ENCODE data around the gene COX6A2.
A peak's percentile ranks its signal among the peaks of the same experiment; 100 is the strongest.

The COX6A2 gene

DNA sequence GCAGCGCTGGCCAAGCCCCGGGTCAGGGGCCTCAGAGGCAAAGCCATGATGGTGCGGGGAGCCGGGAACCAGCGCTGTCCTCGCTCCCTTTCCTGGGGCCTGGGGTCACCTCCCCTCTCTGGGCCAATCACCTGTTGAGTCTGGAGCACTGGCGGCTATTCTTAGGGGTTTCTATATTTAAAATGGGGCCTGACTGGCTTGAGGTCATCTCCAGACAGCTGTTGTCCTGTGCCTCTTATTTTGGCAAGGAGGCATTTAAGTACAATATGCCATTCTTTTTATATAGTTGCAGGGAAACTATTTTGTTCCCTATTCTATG, at the start of gene COX6A2:
Gene COX6A2, minus strand, starts transcription at position 82 of the 319 bp plus-strand sequence. Its CDS starts 35 bp downstream, at position 47.
- no peak for DNase-seq

DNA sequence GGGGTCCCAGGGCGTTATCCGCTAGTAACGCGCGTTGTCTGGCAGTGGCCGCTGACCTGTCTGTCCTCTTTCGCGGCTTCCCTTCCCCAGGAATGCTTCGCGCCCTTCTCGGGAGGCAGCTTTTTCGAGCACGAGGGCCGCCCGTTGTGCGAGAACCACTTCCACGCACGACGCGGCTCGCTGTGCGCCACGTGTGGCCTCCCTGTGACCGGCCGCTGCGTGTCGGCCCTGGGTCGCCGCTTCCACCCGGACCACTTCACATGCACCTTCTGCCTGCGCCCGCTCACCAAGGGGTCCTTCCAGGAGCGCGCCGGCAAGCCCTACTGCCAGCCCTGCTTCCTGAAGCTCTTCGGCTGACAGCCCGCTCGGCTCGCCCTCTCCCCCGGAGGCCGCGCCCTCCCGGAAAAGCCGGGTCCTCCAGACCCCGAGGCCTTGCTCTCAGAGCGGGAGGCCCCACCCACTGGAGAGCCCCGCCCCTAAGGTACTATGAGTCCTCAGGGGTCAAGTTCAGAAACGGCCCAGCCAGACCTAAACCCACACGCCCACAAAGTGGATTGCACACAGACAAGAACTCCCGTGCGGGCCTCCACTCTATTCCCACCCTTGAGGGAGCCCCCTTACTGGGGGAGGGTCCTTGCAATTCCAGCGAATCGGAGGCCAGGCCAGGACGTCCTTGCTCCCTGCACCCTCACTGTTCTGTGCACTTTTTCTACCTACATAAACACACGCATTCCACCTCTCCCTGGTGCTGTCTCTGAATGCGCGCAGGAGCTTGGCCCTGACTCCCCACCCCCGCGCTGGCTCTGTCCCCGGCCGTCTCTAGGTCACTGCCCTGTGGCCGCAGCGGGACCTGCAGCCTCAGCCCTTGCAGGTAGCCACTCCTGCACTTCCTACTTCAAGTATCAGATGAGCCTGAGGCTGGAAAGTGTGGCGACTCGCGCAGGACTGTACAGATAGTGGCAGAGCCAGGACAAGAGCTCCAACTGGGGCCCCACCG, 49.4 kb upstream of the COX6A2 start:
- no peak for DNase-seq

DNA sequence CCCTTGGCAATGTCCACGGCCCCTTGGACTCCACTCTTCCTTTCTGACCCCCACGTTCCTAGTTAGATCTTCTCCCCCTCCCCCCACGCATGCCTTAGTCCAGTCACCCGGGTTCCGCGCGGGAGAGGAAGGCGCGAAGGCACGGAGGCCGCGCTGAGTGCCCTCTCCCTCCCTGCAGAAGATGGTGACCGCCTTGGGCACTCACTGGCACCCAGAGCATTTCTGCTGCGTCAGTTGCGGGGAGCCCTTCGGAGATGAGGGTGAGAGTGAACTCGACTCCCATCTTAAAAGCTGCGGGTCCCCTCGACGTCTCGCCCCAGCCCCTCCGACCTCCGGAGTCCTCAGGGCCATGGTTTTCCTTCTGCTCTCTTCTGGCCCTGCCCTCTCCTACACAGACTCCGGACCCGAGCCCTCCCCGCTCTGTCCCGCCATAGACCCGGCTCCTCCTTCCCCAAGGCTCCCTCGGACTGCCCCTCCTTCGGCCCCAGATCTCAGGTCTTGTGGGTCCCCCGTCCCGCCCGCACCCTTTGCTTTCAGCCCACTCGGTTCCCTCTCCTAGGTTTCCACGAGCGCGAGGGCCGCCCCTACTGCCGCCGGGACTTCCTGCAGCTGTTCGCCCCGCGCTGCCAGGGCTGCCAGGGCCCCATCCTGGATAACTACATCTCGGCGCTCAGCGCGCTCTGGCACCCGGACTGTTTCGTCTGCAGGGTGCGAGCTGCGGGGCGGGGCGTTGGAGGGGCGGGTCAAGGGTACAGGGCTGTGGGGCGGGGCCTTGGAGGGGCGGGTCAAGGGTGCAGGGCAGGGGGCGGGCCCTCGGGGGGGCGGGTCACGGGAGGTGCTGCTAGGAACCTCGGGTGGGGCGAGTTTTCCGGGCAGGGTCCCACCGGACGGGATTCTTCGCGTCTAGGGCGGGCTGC, 48.4 kb upstream of the COX6A2 start:
- no peak for DNase-seq

DNA sequence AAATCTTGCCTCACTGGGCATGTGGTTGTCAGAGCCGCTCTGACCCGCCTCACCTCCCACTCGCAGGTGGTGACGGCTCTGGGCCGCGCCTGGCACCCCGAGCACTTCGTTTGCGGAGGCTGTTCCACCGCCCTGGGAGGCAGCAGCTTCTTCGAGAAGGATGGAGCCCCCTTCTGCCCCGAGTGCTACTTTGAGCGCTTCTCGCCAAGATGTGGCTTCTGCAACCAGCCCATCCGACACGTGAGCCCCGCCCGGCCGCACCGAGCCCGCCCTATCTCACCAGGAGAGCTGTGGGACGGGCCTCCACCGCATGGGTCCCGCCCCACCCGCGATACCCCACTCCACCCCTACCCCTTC, 47.8 kb upstream of the COX6A2 start:
- no peak for DNase-seq

DNA sequence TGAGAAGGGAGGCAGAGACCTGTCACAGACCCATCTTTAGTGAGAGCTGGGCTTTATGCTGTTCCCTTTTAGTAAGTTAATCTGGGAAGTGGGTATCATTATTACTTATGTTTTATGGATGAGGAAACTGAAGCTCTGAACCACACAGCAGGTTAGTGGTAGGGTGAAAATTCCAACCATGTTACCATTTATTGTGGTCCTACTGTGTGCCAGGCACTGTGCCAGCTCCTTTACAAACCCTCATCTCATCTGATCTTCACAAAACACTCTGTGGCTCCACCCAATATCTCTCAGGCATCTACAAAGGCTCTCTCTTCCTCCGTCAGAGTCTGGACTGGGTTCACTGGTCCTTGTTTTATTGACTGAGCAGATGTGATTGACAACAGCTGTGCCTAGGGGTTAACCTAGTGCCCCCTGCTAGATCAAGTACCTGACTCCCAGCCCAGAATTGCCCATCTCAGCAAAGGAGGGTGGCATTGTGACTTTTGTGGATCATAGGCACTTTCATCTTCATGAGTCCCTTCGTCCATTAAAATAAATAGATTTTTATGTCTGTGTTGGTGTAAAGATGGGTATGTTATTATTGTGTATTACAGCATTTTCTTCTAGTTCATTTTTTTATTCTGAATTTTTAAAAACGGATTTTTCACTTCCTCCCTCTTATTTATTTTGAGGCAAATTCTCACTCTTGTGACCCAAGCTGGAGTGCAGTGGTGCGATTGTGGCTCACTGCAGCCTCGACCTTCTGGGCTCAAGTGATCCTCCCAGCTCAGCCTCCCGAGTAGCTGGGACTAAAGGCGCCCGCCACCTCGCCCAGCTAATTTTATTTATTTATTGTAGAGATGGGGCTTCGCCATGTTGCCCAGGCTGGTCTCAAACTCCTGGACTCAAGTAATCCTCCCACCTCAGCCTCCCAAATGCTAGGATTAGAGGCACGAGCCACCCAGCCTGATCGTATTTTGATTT, 46.9 kb upstream of the COX6A2 start:
- DNase-seq: no peak

DNA sequence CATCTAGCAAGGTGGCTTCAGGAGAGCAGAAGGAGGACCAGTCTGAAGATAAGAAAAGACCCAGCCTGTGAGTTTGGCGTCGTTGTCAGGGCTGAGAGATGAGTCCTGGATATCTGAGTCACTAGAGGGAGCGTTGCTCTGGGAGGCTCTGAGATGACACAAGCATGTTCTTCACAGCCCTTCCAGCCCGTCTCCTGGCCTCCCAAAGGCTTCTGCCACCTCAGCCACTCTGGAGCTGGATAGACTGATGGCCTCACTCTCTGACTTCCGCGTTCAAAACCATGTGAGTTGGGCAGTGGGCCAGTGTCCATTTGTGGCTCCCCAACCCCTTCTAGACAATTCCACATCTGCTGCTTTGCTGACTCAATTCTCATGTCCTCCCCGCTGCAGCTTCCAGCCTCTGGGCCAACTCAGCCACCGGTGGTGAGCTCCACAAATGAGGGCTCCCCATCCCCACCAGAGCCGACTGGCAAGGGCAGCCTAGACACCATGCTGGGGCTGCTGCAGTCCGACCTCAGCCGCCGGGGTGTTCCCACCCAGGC, 46.1 kb upstream of the COX6A2 start:
- DNase-seq: no peak

DNA sequence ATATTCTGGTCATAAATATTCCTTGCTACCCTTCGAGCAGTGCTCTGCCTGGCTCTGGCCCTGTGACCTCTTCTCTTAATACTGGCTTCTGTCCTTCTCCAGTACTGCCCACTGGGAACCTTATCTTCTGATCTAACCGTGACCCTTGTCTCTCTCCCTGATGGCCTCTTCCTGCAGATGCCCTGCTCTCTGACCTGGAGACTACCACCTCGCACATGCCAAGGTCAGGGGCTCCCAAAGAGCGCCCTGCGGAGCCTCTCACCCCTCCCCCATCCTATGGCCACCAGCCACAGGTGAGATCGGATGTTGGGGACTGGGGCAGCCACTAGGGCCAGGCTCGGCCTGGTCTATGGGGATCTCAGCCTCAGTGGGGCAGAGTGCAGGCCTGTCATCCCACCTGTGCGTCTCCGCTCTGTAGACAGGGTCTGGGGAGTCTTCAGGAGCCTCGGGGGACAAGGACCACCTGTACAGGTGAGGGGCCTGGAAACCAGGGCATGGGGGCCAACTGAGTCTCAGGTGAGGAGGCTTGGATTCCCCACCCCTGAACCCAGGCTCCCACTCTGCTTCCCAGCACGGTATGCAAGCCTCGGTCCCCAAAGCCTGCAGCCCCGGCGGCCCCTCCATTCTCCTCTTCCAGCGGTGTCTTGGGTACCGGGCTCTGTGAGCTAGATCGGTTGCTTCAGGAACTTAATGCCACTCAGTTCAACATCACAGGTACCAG, 45.3 kb upstream of the COX6A2 start:
- DNase-seq: no peak

DNA sequence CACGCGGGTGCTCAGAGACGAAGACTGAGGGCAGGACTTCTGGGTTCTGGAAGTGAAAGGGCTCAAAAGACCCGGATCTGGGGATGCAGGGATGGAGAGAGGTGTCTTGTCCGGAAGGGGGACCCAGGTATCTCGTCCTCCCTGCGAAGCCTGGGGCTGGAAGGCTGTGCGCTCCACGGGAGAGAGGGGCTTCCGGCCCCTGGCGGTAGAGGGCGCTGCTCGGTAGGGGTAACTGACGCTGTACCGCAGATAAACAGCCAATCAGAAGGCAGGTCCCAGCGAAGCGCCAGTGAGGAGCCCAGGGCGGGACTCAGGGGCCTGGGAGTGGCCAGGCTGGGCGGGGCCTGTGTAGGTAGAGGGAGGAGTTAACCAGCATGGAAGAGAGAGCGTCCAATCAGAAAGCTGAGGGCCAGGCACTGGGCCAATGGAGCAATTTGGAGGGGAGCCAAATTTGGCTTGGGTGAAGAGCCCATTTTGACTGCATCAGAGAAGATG, 44.6 kb upstream of the COX6A2 start:
- peak; percentile 90 for DNase-seq

DNA sequence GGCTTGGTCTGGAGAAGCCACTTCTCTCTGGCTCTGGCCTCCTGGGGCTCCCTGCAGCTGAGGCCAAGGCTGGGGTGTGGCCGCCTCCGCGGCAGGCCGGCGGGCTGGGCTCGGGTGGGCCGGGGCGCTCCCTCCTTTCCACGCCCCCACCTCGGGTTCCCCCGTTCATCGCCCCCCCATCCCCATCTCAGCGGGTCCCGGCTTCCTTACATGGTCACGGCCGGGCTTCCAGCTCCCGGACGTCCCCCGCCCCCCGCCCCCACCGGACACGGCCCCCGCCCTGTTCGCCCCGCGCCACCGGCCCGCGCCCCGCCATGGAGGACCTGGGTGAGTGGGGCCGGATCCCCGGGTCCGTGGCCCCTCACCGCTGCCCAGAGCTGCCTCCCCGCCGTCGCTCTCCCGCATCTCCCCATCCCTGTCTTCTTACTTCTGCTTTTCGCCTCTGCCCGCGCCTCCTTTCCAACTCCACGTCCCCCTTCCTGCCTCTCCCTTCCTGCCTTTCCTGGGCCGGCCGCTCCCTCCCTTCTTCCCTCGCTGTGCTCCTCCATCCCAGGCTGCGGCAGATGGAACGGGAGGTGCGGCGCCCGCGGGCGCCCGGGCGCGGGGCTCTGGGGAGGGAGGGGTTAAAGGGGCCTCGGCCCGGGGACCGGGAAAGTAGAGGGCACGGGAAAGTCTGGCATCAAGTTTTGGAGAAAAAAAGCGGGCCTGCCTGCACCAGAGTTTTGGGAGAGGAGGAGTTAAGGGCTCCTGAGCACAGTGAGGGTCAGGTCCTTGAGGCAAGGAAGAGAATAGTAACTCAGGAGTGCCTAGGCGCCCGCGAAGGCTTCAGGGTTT, 43.9 kb upstream of the COX6A2 start, which contains the start of gene TGFB1I1:
Gene TGFB1I1, plus strand, starts transcription at position 278 of the 834 bp plus-strand sequence. Its CDS starts 37 bp downstream, at position 315.
- DNase-seq: peak; percentile 26

DNA sequence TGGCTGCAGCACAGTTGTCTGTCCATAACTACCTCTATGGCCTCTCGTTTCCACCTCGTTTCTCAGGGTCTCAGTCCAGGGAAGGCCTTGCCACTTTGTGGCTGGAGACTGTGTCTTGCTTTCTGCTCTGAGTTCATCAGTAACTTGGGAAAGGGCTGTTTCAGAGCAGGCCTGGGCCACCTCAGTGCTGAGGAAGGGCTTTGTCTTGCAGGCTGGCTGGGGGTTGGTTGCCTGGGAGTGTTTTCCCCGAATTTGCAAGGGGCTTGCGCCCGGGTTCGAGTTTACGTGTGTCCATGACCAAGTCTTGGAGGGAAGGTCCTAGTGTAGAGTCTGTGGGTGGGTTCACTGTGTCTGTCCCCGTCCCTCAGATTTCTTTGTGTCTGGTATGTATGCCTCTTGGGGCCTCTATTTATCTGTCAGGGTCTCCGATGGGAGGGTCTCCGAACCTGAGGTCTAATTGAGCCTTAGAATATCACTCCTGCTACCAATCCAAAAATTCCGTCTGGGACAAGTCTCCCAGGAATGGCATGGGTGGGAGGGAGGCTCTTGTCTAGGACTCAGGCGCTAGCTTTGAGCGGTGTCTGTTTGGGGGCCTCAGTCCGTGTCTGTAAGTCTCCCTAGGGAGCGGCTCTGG, 43.2 kb upstream of the COX6A2 start:
- no peak for DNase-seq

DNA sequence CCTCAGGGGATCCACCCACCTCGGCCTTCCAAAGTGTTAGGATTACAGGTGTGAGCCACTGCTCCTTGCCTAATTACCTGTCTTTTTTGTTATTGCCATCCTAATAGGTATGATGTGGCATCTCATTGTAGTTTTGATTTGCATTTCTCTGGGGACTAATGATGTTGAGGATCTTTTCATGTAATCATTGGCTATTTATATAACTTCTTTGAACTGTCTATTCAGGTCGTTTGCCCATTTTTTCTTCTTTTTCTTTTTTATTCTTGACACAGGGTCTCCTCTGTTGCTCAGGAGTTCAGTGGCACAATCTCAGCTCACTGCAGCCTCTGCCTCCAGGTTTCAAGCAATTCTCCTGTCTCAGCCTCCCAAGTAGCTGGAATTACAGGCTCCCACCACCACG, 42.5 kb upstream of the COX6A2 start:
- DNase-seq: no peak

DNA sequence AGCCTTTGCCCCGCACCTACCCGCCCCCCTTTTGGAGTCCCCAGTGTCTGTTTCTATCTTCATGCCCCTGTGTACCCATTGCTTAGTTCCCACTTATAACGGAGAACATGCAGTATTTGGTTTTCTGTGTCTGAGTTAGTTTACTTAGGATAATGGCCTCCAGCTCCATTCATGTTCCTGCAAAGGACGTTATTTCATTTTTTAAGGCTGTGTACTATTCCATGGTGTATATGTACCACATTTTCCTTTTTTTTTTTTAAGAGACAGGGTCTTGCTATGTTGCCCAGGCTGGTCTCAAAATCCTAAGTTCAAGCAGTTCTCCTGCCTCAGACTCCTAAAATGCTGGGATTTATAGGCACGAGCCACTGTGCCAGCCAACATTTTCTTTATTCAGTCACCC, 39.7 kb upstream of the COX6A2 start:
- no peak for DNase-seq

DNA sequence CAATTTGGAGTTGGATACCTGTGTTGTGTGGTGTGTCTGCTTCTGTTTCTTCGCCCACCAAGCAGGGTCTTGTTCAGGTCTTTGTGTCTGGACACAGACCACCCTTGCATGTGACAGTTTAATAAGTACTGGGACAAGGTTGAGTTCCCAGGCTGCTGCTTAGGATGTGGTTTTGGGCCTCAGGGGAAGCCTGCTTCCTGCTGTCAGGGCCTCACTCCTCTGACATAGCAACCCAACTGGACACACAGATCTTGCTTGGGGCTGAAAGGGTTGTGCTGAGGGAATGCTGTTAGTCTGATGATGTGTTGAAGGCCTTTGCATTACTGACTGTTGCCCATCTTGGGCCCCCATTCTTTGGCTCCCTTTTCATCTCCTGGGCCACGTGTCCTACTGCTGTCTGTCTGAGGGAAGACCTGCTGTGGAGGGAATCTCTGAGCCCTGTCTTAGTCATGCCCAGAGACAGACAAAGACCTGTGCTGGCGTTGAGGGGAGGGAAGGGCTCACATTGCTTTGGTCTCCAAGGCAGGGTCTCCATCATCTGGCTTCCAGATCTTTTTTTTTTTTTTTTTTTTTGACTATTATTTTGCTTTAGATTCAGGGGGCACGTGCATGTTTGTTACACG, 39.1 kb upstream of the COX6A2 start:
- no peak for DNase-seq

DNA sequence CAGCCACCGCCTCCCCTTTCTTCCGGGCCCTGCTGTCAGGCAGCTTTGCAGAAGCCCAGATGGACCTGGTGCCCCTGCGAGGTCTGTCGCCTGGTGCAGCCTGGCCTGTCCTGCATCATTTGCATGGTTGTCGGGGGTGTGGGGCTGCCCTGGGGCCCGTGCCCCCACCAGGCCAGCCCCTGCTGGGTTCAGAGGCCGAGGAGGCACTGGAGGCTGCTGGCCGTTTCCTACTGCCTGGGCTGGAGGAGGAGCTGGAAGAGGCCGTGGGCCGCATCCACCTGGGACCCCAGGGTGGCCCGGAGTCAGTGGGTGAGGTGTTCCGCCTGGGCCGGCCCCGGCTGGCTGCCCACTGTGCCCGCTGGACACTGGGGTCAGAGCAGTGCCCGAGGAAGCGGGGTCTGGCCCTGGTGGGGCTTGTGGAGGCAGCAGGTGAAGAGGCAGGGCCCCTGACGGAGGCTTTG, 38.3 kb upstream of the COX6A2 start:
- DNase-seq: no peak

DNA sequence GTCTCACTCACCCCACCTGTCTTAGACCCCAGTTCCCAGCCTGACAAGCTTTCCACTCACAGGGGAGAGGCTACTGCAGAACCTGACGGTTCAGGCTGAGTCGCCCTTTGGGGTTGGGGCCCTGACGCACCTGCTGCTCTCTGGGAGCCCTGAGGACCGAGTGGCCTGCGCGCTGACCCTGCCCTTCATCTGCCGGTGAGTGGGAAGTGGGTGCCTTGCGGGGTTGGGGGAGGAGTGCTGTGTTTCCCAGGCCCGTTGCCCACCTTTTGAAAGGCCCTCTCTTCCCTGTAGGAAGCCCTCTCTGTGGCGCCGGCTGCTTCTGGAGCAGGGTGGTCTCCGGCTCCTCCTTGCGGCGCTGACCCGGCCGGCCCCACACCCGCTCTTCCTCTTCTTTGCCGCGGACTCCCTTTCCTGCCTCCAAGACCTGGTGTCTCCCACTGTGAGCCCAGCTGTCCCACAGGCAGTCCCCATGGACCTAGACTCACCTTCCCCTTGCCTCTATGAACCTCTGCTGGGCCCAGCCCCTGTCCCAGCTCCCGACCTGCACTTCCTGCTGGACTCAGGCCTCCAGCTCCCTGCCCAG, 37.7 kb upstream of the COX6A2 start:
- no peak for DNase-seq

DNA sequence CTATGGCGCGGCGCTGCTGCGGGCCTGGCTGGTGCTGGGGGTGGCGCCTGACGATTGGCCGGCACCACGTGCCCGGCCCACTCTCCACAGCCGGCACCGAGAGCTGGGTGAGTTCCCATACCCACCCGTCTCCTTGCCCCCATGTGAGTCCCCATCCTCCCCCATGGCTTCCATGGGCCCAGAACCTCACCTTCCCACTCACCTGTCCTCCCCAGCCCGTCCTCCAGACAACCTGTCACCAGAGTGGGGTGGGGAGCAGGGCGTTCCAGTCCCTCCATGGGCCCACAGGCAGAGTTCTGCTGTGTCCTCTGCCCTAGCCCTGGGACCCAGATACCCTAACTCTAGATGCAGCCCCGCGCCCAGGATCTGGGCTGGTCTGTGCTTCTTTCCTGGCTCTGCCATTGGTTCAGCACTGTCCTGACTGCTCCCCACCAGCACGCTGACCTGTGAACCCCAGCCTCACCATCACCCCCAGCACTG, 36.7 kb upstream of the COX6A2 start:
- DNase-seq: no peak

DNA sequence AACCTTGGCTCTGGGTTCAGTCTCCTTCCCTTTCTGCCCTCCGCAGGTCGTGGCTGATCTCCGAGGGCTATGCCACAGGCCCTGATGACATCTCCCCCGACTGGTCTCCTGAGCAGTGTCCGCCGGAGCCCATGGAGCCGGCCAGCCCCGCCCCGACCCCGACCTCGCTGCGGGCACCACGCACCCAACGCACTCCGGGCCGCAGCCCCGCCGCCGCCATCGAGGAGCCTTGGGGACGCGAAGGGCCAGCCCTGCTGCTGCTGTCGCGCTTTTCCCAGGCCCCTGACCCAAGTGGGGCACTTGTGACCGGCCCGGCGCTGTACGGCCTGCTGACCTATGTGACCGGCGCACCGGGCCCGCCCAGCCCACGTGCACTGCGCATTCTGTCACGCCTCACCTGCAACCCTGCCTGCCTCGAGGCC, 36.2 kb upstream of the COX6A2 start:
- no peak for DNase-seq
